Activated CD4-positive, alpha-beta T cell treated with anti-CD3 and anti-CD28 coated beads for 1 hour (primary cell): Measurements from ENCODE around the gene PHF12.
A peak's percentile ranks its signal among the peaks of the same experiment; 100 is the strongest.

Source experiments
- DNase-seq: peaks from one replicate; pipeline ENCODE4 v3.0.0-alpha.2; 2020

PHF12 gene

DNA sequence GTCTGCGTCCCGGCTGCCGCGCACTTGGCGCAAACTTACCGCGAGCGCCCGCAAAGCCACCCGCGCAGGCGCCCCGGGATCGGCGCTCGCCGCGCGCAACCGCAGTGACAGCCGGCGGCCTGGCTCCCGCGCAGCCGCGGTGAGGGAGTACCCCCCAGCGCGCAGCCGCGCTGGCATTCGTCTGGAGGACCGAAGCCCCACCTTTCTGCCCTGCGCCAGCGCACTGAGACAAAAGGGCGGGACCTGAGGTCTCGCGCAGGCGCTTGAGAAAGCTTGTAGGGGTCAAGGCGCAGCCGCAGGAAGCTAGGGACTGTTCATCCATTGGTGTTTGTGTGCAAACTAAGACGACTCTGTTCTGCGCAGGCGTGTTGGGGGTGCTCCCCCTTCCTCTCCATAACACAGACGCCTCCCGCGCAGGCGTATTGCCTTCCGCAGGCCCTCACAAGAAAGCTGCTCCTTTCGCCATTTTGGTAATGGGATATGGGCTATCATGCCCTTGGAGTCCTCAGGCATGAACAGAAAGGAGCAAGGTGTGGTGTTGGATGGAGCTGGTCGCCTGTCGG is at the start of gene PHF12:
Gene PHF12, minus strand, starts transcription at position 91 of the 563 bp plus-strand sequence. CDS start 558 bp downstream, outside the sequence.
- DNase-seq, result peak; percentile 100

- no peak for DNase-seq
Observed at GRCh38 chr17:29000973-29001372, 49.7 kb upstream of the PHF12 start.

- DNase-seq, result no peak
Observed at GRCh38 chr17:28999206-28999605, 47.9 kb upstream of the PHF12 start.

- DNase-seq, result no peak
Observed at GRCh38 chr17:28997806-28998205, 46.5 kb upstream of the PHF12 start.

DNA sequence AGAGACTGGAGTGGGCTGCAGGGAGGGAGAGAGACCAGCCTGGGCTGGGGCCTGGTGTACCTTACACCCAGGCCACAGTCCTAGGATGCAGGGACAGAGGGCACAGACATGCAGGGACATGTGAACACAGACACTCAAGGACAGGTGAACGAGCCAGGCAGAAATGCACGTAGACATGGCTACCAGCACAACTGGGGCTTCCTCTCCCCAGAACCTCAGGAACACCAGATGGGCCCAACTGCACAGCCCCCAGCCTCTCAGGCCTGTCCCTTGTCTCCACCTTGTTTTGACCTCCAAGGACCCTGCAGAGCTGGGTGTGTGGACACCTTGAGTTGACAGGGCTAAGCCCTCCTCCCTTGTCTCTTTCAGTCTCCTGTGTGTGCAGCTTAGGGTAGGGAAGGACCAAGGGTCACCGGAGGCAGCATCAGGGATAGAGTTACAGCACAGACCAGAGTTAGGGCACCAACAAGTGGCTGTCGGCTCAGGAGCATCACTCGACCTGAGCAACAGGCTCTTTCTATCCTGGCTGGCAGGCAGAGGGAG is 45.3 kb upstream of the PHF12 start:
- DNase-seq, result no peak

DNA sequence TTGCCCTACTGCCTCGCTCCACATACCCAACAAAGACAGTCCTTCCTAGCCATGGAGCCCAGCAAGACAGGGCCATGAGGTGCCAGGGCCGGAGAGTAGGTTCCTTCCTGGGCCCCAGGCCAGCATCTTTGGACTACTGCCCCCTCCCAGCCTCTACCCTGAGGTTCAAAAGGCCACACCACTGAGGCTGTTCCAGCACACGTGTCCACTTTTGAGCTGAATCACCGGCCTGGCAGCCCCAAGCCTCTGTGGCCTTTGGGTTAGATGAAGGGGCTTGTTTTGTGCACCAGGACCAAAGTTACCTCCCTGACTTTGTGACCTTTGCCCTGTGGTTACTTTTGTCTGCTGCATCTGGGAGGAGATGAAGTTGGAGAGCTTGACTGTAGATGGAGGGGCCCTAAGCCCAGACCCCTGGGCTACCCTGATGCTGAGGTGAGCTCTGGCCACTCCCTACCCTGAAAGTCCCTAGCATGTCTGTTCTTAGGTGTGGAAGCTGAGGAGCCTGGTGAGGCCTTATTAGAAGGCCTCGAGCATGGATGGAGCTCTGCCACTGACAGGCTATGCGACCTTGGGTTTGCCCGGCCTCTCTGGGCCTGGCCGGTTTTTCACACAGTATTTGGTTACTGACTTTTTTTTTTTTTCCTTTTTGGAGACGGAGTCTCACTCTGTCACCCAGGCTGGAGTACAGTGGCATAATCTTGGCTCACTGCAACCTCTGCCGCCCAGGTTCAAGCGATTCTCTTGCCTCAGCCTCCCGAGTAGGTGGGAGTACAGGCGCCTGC is 42.5 kb upstream of the PHF12 start:
- DNase-seq, result no peak

GRCh38 chr17:28992625-28993600 is 41.6 kb upstream of the PHF12 start:
- no peak for DNase-seq

GRCh38 chr17:28992185-28992584 is 40.9 kb upstream of the PHF12 start:
- DNase-seq, result no peak

- no peak for DNase-seq
Observed at GRCh38 chr17:28991779-28992178, 40.5 kb upstream of the PHF12 start.

GRCh38 chr17:28989028-28989427 is 37.7 kb upstream of the PHF12 start:
- DNase-seq, result no peak

DNA sequence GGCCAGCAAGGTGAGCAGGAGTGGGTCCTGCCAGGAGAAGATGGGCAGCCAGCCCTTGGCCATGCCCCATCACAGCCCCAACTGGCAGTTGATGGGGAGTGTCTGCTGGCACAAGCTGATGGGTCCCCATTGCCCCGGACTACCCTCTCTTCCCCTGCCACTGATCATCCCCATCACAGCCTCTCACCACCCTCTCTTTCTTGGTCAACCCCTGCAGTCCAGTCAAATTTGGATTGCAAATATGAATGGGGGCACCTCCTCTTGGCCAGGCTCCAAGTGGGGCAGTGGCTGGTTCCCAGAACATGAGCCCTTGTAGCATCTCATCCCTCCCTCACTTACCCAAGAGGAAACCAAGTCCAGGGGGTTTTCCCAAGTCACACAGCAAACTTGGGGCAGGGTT is 37.2 kb upstream of the PHF12 start:
- DNase-seq, result no peak

GRCh38 chr17:28986714-28987655 is 35.7 kb upstream of the PHF12 start:
- DNase-seq, result no peak

GRCh38 chr17:28985950-28986713 is 34.8 kb upstream of the PHF12 start:
- no peak for DNase-seq

DNA sequence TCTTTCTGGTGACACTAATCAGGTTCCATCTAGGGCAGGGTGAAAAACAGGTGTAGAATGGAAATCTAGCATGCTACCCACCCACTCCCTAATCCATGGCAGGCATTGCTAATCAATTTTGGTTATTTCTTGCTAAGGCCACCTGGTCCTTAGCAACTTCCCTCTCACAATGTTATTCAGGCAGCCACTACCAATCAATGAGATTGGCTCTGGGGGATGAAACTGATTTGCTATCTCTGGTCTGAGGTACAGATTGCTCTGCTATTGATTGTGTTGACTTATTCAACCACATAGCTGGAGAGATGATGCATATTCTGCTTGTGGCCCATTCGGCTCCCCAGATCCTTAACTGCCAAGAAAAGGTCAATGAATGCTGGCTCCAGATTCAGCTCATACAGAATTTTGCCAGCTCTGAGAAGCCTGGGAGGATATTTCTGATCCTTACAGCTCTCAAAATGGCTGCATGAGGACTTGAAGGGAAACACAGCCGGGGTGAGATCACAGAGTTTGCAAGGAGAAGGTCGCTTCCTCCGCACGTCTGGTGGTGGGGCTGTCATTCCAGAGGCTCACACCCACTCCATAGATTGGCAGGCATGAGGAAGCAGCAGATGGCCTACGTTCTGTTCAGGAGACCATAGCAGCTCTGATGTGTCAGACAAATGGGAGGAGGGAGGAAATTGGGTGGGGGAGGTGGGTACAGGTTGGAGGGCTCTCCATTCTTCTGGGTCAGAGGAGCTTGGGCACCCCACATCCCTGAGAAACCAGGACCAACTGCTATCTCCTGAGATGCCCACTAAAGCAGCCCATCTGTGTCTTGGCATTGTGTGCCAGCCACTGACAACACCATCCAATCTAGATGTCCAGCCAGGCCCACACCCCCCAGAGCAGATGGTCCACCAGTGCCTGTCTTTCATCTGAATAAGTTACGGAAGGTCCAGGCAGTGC is 32.2 kb upstream of the PHF12 start:
- DNase-seq, result no peak

DNA sequence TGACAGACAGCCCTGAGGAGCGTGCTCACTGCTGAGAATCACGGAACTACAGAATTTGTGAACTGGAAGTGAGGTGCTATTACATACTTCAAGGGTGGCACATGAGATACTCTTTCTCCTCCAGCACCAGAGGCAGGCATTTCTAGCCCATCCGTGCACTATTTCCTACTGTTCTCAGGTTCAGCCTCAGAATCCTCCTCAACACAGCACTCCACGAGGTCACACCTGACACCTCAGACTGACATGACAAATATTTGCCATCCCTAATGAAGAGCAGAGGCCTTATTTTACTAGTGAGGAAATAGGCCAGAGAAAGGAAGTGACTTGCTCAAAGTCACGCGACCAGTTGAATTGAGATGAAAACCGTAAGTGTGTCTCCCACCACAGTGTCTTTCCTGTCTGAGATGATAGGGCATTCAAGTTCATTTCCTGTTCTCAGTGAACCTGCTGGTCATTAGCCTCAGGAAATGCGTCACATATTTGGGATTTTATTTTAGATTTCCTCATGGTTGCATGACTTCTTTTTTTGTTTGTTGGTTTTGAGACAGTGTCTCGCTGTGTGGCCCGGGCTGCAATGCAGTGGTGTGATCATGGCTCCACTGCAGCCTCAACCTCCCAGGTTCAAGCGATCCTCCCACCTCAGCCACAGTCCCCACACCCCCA is 30.9 kb upstream of the PHF12 start:
- peak; percentile 20 for DNase-seq

- no peak for DNase-seq
Observed at GRCh38 chr17:28978356-28978964, 27.1 kb upstream of the PHF12 start.

DNA sequence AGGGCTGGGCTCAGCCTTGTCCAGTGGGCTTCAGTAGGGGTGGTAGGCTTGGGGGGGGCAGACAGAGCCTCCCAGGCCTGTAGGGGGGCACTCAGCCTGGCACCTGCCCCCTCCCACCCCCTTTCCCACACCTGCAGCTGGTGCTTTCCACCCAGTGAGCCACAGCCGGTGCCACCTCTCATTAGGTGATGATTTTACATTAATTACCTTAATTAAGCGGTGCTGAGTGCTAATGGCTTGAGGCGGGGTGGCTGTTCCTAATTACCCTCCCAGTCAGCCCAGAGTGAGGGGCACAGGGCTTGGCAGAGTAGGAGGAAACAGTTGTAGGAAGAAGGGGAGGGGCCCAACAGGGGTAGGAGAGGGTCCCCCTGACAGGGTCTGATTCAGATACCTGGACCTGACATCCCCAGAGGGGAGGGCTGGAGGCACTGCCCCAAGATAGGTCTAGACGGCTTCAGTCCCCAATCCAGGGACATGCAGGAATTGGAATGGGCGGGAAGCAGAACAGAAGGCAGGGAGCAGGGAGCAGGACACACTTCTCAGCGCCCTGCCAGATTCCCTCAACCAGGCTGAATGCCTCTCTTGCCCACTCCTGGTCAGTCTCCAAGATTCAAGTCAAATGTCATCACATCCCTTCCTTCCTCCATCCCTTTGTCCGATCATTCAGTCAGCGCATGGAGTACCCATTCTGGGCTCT is 26.5 kb upstream of the PHF12 start:
- DNase-seq, result no peak

- no peak for DNase-seq
Observed at GRCh38 chr17:28975646-28976045, 24.3 kb upstream of the PHF12 start.
